Measurements from ENCODE around the gene ZNF485. TPM values are rescaled to one million over a fixed set of nuclear protein-coding genes. Genes with fewer than 3 reads are reported as not detected.

The ZNF485 gene
- total and polyA plus RNA-seq, 10 of the 15 experiments (the other 5 are each of a cell fraction or from before 2014, with no cell fraction given): 3.2 to 7.6 (median 5.1) TPM

- TF ChIP-seq CTCF (IDR thresholded peaks at IDR 0.05 in 2 of 3, conservative IDR thresholded peaks at IDR 0.05 in 1 of 3; ENCODE audit: control insufficient read depth in 2 of 3, extremely low read depth in 1 of 3, insufficient read depth in 1 of 3, low read depth in 3 of 3, low read length in 3 of 3): no peak
- TF ChIP-seq POU2F2 (IDR thresholded peaks at IDR 0.05; ENCODE audit: borderline replicate concordance, low read depth, low read length): no peak; the same call in 2 of the 3 replicates
- peak; percentile 57; the same call in 1 of the 2 replicates for TF ChIP-seq PAX5 (IDR thresholded peaks at IDR 0.05; ENCODE audit: borderline replicate concordance, low read depth, low read length)
- TF ChIP-seq SUPT20H (IDR thresholded peaks at IDR 0.05; ENCODE audit: borderline replicate concordance, control insufficient read depth, low read depth, low read length): no peak
- TF ChIP-seq MTA2 (IDR thresholded peaks at IDR 0.05; ENCODE audit: low read depth): peak; percentile 74
- TF ChIP-seq BCL11A (IDR thresholded peaks at IDR 0.05; ENCODE audit: low read depth, low read length): peak; percentile 67; the same call in 1 of the 2 replicates
- TF ChIP-seq IKZF2 (IDR thresholded peaks at IDR 0.05): peak; percentile 94 to 95
- TF ChIP-seq KDM1A (IDR thresholded peaks at IDR 0.05; ENCODE audit: borderline replicate concordance): no peak
- no peak for TF ChIP-seq RB1 (IDR thresholded peaks at IDR 0.05; ENCODE audit: borderline replicate concordance)
- TF ChIP-seq JUND (IDR thresholded peaks at IDR 0.05; ENCODE audit: low read depth, low read length): no peak
- TF ChIP-seq JUNB (IDR thresholded peaks at IDR 0.05): no peak
- TF ChIP-seq ZNF384 (IDR thresholded peaks at IDR 0.05; ENCODE audit: borderline replicate concordance, low read depth, low read length): no peak
- TF ChIP-seq WRNIP1 (IDR thresholded peaks at IDR 0.05; ENCODE audit: borderline replicate concordance, low read depth, low read length): no peak
- TF ChIP-seq CBX3 (IDR thresholded peaks at IDR 0.05; ENCODE audit: borderline replicate concordance, low read depth): no peak
- no peak for TF ChIP-seq LARP7 (IDR thresholded peaks at IDR 0.05)
- no peak for TF ChIP-seq SMAD1 (IDR thresholded peaks at IDR 0.05; ENCODE audit: low read depth, partially characterized antibody)
- no peak for TF ChIP-seq RFX5 (IDR thresholded peaks at IDR 0.05; ENCODE audit: low read depth, low read length)
- TF ChIP-seq ZNF274 (IDR thresholded peaks at IDR 0.05; ENCODE audit: insufficient read depth, insufficient read length): no peak
- peak; percentile 67 for TF ChIP-seq RELB (IDR thresholded peaks at IDR 0.05; ENCODE audit: low read depth)
- TF ChIP-seq ZNF687 (IDR thresholded peaks at IDR 0.05): no peak
These were observed 10.4 kb upstream of the ZNF485 start (continued) for GRCh38 chr10:43595739-43596298.
